Vagina (tissue), 2 donors: ENCODE results near the gene ACTG2. TPM values are rescaled to one million over a fixed set of nuclear protein-coding genes. Genes with fewer than 3 reads are reported as not detected.

Source experiments
- DNase-seq, 2 donors: peaks; one replicate each; pipeline ENCODE4 v3.0.0-alpha.2; 2017; ENCODE audit errors: extremely low spot score in 2 of 2
- H3K27ac ChIP-seq: fragments of 200-600 bp; sonication (generic); one replicate; pipeline ENCODE4 v1.5.1; 2019
- H3K27me3 ChIP-seq: fragments of 200-600 bp; sonication (generic); one replicate; pipeline ENCODE4 v1.5.1; 2019
- H3K36me3 ChIP-seq, 2 donors: fragments of 200-600 bp; sonication (generic); one replicate each; pipeline ENCODE4 v1.5.1; 2017 to 2019
- H3K4me1 ChIP-seq: fragments of 200-600 bp; sonication (generic); one replicate; pipeline ENCODE4 v1.5.1; 2019
- H3K4me3 ChIP-seq, 2 donors: fragments of 200-600 bp; sonication (generic); 1 replicate in 1 of 2; 2 replicates in 1 of 2; pipeline ENCODE4 v1.5.1; 2016 to 2019
- H3K9me3 ChIP-seq: fragments of 200-600 bp; sonication (generic); one replicate; pipeline ENCODE4 v1.5.1; 2019
- POLR2A ChIP-seq, 2 donors: fragments of 450-650 bp; IDR thresholded peaks; one replicate each; pipeline ENCODE4 v1.6.1; 2017; ENCODE audit warnings: antibody characterized with exemption in 2 of 2, mild to moderate bottlenecking in 2 of 2, moderate library complexity in 2 of 2
- POLR2AphosphoS5 ChIP-seq, 2 donors: sonication (generic); formaldehyde crosslinking; IDR thresholded peaks; one replicate each; pipeline ENCODE4 v1.9.0; 2017; ENCODE audit warnings: antibody characterized with exemption in 2 of 2, mild to moderate bottlenecking in 2 of 2, low read depth in 1 of 2; ENCODE audit not compliant: insufficient read depth in 1 of 2
- intact Hi-C: fragments of 100-400 bp; cut with DNase I; formaldehyde crosslinking; loops from one replicate; pipeline ENCODE4 v1.15.1; 2023
- total RNA-seq: library from RNA; depleted of rRNA; stranded (reverse); fragments of >200 nt; gene quantifications from one replicate; pipeline ENCODE4 v1.2.3, GENCODE V29; 2016
- TF ChIP-seq, protein P1 (sequence below), 3 experiments: fragments of 450-650 bp in 2 of 3; fragments of 200-600 bp in 1 of 3; sonication (generic) in 1 of 3; IDR thresholded peaks; one replicate each; pipeline ENCODE4 v1.5.1; 2017 to 2019; ENCODE audit warnings: antibody characterized with exemption in 3 of 3, mild to moderate bottlenecking in 2 of 3, moderate library complexity in 2 of 3

The ACTG2 gene
- total RNA-seq, 1 donor from 2014 or later, result 413 TPM

DNA sequence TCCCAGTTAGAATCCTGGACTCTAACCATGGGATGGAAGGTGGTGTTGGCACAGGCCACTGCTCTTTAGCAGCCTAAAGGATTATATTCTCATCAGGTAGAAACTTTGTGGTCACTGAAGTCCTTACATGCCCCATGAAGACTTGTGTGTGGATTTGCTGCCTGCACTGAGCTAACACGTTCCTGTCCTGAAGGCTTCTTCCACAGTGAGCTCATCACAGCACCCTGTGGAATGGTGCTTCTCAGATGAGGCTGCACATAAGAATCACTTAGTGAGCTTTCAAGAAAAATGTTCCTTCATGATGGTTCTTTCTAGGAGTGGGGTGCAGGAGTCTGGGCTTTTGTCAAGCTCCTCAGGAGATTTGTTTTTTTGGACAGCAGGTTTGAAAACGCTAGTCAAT is 37.3 kb upstream of the ACTG2 start:
- intact Hi-C loops, result no loop called here
- H3K4me3 ChIP-seq, result no peak overlapping the region
- H3K27ac ChIP-seq, result no peak overlapping the region
- TF ChIP-seq POLR2AphosphoS5 (IDR thresholded peaks at IDR 0.05; ENCODE audit: insufficient read depth in 1 of 2, low read depth in 1 of 2) (no peak), POLR2A (IDR thresholded peaks at IDR 0.05) (no peak)
- TF ChIP-seq, protein P1, sequence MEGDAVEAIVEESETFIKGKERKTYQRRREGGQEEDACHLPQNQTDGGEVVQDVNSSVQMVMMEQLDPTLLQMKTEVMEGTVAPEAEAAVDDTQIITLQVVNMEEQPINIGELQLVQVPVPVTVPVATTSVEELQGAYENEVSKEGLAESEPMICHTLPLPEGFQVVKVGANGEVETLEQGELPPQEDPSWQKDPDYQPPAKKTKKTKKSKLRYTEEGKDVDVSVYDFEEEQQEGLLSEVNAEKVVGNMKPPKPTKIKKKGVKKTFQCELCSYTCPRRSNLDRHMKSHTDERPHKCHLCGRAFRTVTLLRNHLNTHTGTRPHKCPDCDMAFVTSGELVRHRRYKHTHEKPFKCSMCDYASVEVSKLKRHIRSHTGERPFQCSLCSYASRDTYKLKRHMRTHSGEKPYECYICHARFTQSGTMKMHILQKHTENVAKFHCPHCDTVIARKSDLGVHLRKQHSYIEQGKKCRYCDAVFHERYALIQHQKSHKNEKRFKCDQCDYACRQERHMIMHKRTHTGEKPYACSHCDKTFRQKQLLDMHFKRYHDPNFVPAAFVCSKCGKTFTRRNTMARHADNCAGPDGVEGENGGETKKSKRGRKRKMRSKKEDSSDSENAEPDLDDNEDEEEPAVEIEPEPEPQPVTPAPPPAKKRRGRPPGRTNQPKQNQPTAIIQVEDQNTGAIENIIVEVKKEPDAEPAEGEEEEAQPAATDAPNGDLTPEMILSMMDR (IDR thresholded peaks at IDR 0.05), result no peak
- peaks cover 0 to 76% of the 10 kb centered on the region in 2 donors for H3K36me3 ChIP-seq
- no peaks in the 10 kb centered on the region for H3K27me3 ChIP-seq
- no peak for DNase-seq
- no peaks in the 10 kb centered on the region for H3K4me1 ChIP-seq
- H3K9me3 ChIP-seq, result no peaks in the 10 kb centered on the region

DNA sequence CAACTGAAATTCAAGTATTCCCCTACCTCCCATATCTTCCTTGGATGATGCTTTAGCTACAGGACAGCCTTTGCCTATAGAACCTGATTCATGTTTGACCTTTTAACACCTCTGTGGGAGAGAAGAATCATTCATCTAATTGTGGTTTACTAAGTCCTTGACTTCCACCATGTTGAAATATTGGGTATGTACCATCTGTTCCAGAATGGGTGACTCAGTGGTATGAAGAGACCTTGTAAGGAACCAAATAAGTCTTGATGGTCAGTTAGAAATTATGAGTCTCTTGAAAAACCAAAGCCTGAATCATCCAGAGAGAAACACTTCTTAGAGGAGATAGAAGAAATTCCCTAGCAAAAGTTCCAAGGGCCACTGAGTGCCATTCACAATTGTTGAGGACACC is 36.6 kb upstream of the ACTG2 start:
- no peak overlapping the region for H3K27ac ChIP-seq
- TF ChIP-seq, protein P1 (IDR thresholded peaks at IDR 0.05), result no peak
- no peak overlapping the region for H3K4me3 ChIP-seq
- H3K27me3 ChIP-seq, result no peaks in the 10 kb centered on the region
- H3K36me3 ChIP-seq, result peaks cover 2 to 76% of the 10 kb centered on the region in 2 donors
- intact Hi-C loops, result no loop called here
- H3K9me3 ChIP-seq, result no peaks in the 10 kb centered on the region
- DNase-seq, result no peak
- H3K4me1 ChIP-seq, result no peaks in the 10 kb centered on the region

- Histone ChIP-seq H3K4me1 (no peaks in the 10 kb centered on the region), H3K4me3 (no peak overlapping the region), H3K27ac (no peak overlapping the region), H3K36me3 (peaks cover 2 to 77% of the 10 kb centered on the region in 2 donors), H3K27me3 (no peaks in the 10 kb centered on the region), H3K9me3 (no peaks in the 10 kb centered on the region)
- TF ChIP-seq POLR2AphosphoS5 (IDR thresholded peaks at IDR 0.05; ENCODE audit: insufficient read depth in 1 of 2, low read depth in 1 of 2) (no peak), POLR2A (IDR thresholded peaks at IDR 0.05) (no peak)
- TF ChIP-seq, protein P1 (IDR thresholded peaks at IDR 0.05), result no peak
- intact Hi-C loops, result no loop called here
- no peak for DNase-seq
These were observed 32.9 kb upstream of the ACTG2 start for GRCh38 chr2:73859721-73860586.

DNA sequence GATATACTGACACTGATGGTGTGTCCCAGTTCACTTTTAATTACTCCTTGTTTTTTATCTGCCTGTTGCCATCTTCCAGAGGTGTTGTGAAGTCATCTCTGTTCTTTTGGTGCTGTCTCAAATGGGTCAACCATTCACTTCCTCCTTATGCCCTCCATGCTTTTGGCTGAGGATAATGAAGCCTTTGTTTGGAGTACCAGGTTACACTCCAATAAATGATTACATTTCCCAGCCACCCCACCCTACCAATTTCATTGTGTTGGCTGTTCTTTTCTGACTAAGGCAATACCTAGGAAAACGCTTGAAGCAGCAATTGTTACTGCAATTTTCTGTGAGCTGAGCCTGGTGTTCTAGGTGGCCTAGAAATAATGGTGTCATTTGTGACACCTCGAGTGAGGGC is 29.8 kb upstream of the ACTG2 start:
- no peak overlapping the region for H3K27ac ChIP-seq
- no peak overlapping the region for H3K4me3 ChIP-seq
- no peaks in the 10 kb centered on the region for H3K27me3 ChIP-seq
- no peaks in the 10 kb centered on the region for H3K9me3 ChIP-seq
- H3K36me3 ChIP-seq, result peaks cover 2 to 77% of the 10 kb centered on the region in 2 donors
- H3K4me1 ChIP-seq, result no peaks in the 10 kb centered on the region
- no peak for TF ChIP-seq POLR2A (IDR thresholded peaks at IDR 0.05)
- TF ChIP-seq POLR2AphosphoS5 (IDR thresholded peaks at IDR 0.05; ENCODE audit: insufficient read depth in 1 of 2, low read depth in 1 of 2), result no peak
- TF ChIP-seq, protein P1 (IDR thresholded peaks at IDR 0.05), result no peak
- intact Hi-C loops, result no loop called here
- DNase-seq, result no peak
